ENCODE data around the gene PTPRE.

Gene PTPRE

GRCh38 chr10:127951861-127952574, 45.1 kb downstream of the PTPRE start:
- H2AFZ ChIP-seq (ENCODE audit: low read depth): no peak overlapping the region
- H3K4me2 ChIP-seq: no peak overlapping the region
- H3K27me3 ChIP-seq (ENCODE audit: insufficient read depth, low read depth): no peaks in the 10 kb centered on the region
- H3K36me3 ChIP-seq (ENCODE audit: insufficient read depth): no peaks in the 10 kb centered on the region
- no peaks in the 10 kb centered on the region for H4K20me1 ChIP-seq (ENCODE audit: insufficient read depth)
- no peaks in the 10 kb centered on the region for H3K4me1 ChIP-seq (ENCODE audit: low read depth, poor library complexity, severe bottlenecking)
- no peak overlapping the region for H3K9ac ChIP-seq
- no peak overlapping the region for H3K4me3 ChIP-seq (IDR thresholded peaks at IDR 0.05; ENCODE audit: insufficient read depth, low read depth, low read length)
- H3K27ac ChIP-seq: no peak overlapping the region
- no peaks in the 10 kb centered on the region for H3K79me2 ChIP-seq (ENCODE audit: insufficient read depth, low read depth)
- no peak for TF ChIP-seq CTCF (conservative IDR thresholded peaks at IDR 0.05; ENCODE audit: low read depth, low read length)

GRCh38 chr10:127952575-127952869, 45.6 kb downstream of the PTPRE start:
- Histone ChIP-seq H3K27me3 (ENCODE audit: insufficient read depth, low read depth) (no peaks in the 10 kb centered on the region), H3K9ac (no peak overlapping the region), H3K36me3 (ENCODE audit: insufficient read depth) (no peaks in the 10 kb centered on the region), H3K4me2 (no peak overlapping the region), H3K4me3 (IDR thresholded peaks at IDR 0.05; ENCODE audit: insufficient read depth, low read depth, low read length) (no peak overlapping the region), H3K4me1 (ENCODE audit: low read depth, poor library complexity, severe bottlenecking) (no peaks in the 10 kb centered on the region), H3K27ac (no peak overlapping the region), H2AFZ (ENCODE audit: low read depth) (no peak overlapping the region), H3K79me2 (ENCODE audit: insufficient read depth, low read depth) (no peaks in the 10 kb centered on the region), H4K20me1 (ENCODE audit: insufficient read depth) (no peaks in the 10 kb centered on the region)
- no peak for TF ChIP-seq CTCF (conservative IDR thresholded peaks at IDR 0.05; ENCODE audit: low read depth, low read length)

- H3K9ac ChIP-seq: no peak overlapping the region
- no peak for TF ChIP-seq CTCF (conservative IDR thresholded peaks at IDR 0.05; ENCODE audit: low read depth, low read length)
- H3K79me2 ChIP-seq (ENCODE audit: insufficient read depth, low read depth): no peaks in the 10 kb centered on the region
- H3K27me3 ChIP-seq (ENCODE audit: insufficient read depth, low read depth): no peaks in the 10 kb centered on the region
- H3K4me3 ChIP-seq (IDR thresholded peaks at IDR 0.05; ENCODE audit: insufficient read depth, low read depth, low read length): no peak overlapping the region
- H3K4me1 ChIP-seq (ENCODE audit: low read depth, poor library complexity, severe bottlenecking): no peaks in the 10 kb centered on the region
- H3K27ac ChIP-seq: no peak overlapping the region
- no peaks in the 10 kb centered on the region for H4K20me1 ChIP-seq (ENCODE audit: insufficient read depth)
- H3K4me2 ChIP-seq: no peak overlapping the region
- no peak overlapping the region for H2AFZ ChIP-seq (ENCODE audit: low read depth)
- no peaks in the 10 kb centered on the region for H3K36me3 ChIP-seq (ENCODE audit: insufficient read depth)
Measured at GRCh38 chr10:127952918-127953317, 46.0 kb downstream of the PTPRE start.

GRCh38 chr10:127953876-127954275, 47.0 kb downstream of the PTPRE start:
- H3K4me2 ChIP-seq: no peak overlapping the region
- no peak overlapping the region for H3K4me3 ChIP-seq (IDR thresholded peaks at IDR 0.05; ENCODE audit: insufficient read depth, low read depth, low read length)
- no peaks in the 10 kb centered on the region for H3K79me2 ChIP-seq (ENCODE audit: insufficient read depth, low read depth)
- no peak overlapping the region for H3K27ac ChIP-seq
- no peak overlapping the region for H3K9ac ChIP-seq
- H3K4me1 ChIP-seq (ENCODE audit: low read depth, poor library complexity, severe bottlenecking): no peaks in the 10 kb centered on the region
- no peak for TF ChIP-seq CTCF (conservative IDR thresholded peaks at IDR 0.05; ENCODE audit: low read depth, low read length)
- H3K27me3 ChIP-seq (ENCODE audit: insufficient read depth, low read depth): no peaks in the 10 kb centered on the region
- H4K20me1 ChIP-seq (ENCODE audit: insufficient read depth): no peaks in the 10 kb centered on the region
- H2AFZ ChIP-seq (ENCODE audit: low read depth): no peak overlapping the region
- no peaks in the 10 kb centered on the region for H3K36me3 ChIP-seq (ENCODE audit: insufficient read depth)

Data from KMS-11 (cell line).